Renal pelvis (tissue), 4 donors: ENCODE measurements around the gene NR3C2. TPM values are rescaled to one million over a fixed set of nuclear protein-coding genes. Genes with fewer than 3 reads are reported as not detected.
"Not testable (repeated sequence)": the region's sequence is repeated elsewhere in the genome, so short reads cannot be mapped to it uniquely, and the experiment has no call there.

Source experiments
- DNase-seq: peaks from one replicate; pipeline ENCODE4 v3.0.0-alpha.2; 2013
- polyA plus RNA-seq, 3 donors: library from polyadenylated mRNA; unstranded; fragments of 120-200 nt; gene quantifications; one replicate each; pipeline ENCODE4 v1.2.1, GENCODE V29; 2013; ENCODE audit not compliant: insufficient read length in 3 of 3

Gene NR3C2
- polyA plus RNA-seq, 3 donors, result 13.1 to 15.9 (median 14.0) TPM

DNA sequence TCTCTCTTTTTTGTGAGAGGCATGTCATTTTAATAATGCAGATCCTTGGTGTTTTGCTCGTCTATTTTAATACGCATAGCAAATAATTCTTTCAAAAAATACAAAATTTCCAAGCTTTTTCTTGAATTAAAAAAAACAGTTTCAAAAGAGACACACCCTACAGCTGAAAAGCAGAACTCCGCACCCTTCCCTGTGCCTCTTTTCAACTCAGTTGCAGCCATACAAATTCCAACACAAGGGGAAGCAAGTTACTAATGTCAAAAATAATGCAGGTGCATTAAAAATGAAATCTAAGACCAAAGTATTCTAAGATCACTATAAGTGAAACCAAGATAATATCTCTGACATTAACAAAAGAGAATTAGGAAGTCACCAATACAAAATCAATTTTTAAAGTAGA is 66.6 kb downstream of the NR3C2 start:
- DNase-seq, result no peak

DNA sequence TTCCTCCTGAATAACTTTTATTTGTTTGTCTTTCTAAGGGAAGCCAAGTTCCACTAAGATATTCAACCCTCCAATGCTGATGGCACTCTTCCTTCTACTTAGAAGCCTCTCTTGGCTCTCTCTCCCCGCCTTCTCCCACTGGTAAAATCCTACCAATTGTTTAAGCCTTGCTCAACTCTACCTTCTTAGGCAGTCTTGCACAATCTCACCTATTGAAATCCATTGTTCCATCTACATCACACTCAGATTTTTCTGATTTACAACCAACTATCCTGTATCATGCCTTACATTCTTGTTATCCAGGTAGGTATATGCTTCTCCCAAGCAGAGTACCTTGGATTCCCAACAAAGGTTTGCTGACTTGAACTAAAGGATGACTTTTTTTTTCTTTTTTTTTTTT is 69.1 kb downstream of the NR3C2 start:
- DNase-seq, result no peak

DNA sequence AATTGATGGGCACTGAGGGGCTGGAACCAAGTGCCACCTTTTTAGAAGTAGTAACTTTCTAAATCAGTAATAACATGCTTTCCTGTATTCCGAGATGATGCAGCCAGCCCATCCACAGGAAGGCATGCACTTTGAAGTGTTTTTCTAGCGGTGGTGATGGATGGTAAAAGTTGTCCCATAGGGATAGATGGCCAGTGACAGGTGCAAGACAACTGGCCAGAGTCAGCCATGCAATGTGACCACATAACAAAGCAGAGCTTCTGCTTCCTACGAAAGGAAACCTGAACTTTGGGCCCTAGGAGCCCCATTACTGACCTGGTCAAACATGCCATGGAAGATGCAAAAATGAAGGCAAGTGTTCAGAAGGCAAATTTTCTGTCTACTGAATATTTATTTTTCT is 72.3 kb downstream of the NR3C2 start:
- no peak for DNase-seq

DNA sequence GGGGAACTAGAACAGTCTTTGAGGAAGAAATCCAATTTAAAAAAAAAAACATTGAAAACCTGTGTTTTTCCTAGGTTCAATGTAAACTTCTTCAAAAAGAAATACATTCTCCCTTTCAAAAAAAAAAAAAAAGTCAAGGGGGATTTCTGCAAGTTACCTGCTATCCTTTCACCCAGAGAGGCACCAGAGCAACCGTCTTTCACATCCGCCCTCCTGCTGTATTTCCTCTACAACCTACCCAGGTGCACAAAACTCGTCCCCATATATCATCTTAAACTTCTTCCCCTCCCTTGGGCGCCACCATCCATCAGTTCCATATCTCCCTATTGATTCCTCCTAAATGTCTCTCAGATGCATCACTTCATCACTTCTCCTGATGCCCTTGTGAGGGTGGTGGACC is 74.5 kb downstream of the NR3C2 start:
- DNase-seq, result no peak

DNA sequence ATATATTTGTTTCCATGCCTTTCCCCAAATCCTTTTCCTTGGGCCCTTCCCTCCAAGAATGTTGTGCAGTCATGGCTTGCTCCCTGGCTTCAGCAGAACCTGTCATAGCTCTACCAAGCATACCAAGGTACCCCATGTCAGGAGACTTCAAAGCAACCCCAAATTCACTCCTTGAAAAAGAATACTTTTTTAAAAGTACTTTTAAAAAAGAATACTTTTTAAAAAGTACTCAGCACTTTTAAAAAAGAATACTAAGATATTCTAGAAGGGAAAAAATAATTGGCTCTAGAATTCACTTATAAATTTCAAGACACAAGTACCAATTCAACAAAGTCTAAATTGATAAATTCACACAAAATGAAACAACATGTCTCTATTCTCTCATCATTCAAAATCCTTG is 76.0 kb downstream of the NR3C2 start:
- DNase-seq, result no peak

DNA sequence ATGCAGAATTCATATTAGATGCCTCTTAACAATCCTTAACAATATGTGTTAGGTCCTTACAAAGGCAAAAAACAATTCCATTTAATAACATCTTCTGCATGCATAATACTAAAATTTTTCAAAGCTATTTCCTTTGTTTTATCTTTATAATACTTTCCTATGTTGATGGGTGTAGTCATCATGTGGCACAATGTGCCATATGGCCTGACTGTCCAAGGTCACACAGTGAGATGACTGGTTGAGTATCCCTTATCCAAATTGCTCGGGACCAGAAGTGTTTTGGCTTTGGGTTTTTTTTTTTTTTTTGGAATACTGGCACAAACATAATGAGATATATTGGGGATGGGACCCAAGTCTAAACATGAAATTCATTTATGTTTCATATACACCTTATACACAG is 77.7 kb downstream of the NR3C2 start:
- DNase-seq, result no peak

DNA sequence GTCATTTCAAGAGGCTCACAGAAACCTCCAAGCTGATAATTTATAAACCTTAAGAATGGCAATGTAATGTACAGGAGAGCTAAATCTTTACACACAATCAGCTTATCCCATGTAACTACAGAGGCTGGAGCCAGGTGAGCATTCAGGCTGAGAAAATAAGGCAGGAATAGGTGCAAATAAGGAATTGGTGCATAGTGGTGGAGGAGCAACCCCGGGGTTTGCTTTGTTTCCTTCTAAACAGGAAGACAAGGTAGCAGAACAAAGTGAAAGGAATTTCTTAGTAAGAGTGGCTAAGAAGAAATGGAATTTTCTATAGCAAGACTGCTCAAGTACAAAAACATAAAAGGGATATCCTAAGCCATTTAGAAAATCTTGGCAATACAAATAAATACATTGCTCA is 82.4 kb downstream of the NR3C2 start:
- no peak for DNase-seq

DNA sequence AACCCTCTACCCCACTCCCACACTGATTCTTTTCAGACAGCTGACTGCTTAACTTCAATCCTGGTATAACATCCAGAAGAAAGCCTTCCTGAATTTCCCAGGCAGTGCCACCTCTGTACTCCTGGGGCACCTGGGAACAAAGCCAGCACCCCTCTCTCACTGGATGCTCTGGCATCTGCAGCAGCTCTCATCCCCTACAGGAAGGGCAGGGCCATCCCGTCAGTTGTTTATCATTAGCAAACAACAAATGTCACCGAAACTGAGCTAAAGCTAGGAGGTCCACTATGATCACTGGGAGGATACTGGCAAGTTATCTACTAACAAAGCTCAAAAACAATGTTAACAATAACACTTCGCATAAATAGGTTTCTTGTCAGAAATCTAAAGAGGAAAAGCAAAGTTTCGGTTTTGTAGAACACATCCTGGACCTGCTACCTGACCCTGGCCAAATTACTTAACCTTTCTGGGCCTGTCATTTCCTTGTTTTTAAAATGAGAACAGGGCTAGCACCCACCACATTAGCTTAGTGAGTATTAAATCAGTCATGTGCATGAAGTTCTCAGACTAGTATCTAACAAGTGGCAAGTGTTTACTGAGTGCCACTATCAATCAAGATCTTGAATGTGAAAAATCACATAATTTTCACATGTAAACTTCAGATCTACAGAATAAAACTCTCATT is 86.6 kb downstream of the NR3C2 start:
- DNase-seq, result no peak

DNA sequence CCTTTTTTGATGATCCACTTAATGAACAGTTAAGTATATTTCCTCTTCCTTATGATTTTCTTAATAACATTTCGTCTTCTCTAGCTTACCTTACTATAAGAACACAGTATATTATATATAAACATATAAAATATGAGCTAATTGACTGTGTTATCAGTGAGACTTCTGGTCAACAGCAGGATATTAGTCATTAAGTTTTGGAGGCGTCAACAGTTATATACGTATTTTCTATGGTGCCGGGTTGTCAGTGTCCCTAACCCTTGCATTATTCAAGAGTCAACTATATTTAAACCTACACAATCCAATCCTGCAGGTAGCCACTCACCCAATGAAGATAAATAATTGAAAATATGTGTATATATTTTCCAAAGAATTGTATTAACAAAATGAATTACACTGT is 88.0 kb downstream of the NR3C2 start:
- DNase-seq, result no peak

DNA sequence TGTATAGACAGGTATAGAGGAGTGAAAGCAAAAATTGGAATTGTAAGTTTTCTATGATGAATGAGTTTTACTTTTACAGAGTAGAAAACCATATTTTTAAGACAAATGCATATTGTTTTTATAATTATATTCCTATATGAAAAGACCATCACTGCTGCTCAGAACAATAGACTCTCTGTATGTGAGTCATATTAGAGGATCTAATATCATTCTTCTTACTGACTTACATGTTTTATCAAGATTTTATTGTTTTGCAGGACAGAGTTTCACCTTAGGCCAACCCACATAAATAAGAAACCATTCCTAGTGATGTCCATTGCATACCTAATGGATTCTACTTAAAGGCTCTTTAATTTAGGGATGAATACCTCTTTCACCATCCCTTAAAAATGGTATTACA is 88.6 kb downstream of the NR3C2 start:
- no peak for DNase-seq

DNA sequence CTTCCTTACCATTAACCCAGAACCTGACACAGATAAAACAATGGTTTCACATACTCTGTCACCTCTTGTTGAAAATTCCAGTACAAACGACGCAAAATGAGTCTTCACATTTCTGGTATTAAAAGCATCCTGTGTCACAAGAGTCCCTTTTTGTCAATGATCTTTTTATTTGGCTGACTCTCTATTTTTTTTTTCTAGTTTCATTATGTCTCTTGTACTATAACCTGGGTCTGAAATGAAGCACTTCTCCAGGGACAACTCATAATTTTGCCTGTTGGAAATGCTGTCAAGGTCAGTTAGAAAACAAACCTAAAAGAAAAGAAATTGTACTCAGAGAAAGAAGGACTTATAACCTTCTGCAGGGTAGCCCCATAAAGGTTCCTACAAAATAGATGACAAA is 93.1 kb downstream of the NR3C2 start:
- no peak for DNase-seq

DNA sequence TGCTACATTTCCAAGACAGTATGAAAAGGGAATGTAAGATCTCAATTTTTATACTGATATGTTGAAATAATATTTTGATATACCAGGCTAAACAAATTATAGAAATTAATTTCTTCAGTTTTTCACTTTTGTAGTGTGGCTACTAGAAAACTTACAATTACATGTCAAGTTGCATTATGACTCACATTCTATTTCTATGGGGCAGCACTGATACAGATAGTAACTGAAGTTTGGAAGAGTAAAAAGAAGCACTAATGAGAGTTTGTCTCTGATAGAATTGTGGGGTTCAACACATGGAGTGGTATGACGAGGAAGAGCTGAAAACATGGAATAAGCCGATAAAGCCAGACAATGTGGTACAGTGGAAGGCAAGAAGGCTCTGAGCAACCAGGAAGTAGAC is 95.6 kb downstream of the NR3C2 start:
- no peak for DNase-seq

DNA sequence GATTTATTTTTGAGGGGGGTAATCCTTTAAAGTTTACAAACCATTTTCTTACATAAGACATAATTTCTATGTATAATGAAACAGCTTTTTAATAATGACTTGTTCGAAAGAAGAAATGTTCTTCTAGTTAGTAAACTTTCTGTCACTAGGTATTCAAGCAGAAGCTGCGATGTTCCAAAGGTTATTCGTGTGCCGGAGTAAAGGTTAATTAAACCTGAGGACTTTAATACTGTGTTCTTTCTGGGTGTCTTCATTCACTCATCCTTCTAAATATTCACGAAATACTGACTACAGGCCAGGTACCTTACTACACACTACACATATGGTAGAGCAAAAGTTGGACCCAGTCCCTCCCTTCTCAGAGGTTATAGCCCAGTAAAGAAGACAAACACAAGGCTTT is 96.7 kb downstream of the NR3C2 start:
- no peak for DNase-seq

DNA sequence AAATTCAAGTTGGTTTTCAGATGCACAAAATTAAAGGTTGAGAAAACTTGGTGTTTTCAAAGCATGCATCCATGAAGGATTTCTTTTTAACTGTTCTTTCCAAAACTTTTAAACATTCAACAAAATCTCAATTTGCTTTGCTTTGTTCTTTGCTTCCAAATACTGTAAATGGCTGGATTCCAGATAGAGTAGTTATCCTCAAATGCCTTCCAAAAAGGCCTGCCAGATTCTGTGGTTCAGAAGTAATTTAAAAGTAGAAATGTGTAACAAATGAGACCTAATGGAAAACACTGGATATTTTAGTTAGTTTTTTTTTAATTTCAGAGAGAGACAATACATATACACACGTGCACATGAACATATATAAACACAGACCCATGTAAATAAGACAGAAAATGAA is 97.3 kb downstream of the NR3C2 start:
- no peak for DNase-seq

DNA sequence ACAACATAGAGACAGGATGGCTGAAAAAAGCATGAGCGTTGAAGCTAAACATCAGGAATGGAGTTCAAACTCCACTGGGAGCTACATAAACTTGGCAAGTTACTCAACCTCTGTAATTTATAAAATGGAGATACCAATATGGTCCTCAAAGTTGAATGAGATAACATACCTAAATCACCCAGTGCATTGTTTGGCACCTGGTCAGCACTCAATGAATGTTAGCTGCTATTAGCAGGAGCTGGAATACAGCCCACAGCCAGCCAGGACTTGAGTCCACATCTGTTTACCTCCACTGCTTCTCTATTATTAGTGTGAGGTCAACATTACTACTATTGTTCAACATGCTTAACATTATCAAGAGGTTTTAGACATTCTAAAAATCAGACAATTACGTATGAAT is 97.9 kb downstream of the NR3C2 start:
- no peak for DNase-seq

DNA sequence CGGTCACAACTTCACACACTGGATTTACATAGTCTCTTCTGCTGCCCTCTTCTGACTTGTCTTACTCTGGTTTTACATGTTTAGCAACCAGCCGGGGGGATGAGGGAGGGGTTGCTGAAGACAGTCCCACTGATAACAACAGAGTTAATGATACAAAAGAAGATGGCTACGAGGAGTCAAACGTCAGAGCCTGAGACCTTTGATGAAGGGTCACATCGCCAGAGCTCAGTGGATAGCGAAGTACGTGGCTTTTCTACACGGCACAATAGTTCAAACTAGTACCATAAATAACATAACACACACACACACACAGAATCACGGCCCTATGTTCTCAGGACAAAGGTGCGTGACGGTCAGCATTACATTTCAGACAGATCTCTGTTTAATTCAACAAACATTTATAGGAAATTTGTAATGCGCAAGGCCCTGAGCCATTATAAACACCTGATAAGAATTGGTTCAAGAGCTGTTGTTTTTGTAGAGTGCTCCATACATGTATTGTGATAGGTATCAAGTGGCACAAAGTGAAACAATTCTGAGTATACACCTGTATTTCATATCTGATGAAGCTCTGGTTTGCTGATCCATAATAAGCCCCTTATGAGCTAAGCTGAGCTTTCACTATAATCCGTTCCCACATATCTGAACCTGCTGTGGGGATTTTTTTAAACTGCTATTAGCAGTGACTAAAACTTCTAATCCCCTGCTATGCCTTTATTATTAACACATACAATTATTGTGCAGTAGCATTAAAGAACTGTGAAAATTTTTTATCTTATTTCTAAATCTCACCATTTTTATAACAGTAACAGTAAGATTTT is 100.0 kb downstream of the NR3C2 start:
- DNase-seq, result no peak

DNA sequence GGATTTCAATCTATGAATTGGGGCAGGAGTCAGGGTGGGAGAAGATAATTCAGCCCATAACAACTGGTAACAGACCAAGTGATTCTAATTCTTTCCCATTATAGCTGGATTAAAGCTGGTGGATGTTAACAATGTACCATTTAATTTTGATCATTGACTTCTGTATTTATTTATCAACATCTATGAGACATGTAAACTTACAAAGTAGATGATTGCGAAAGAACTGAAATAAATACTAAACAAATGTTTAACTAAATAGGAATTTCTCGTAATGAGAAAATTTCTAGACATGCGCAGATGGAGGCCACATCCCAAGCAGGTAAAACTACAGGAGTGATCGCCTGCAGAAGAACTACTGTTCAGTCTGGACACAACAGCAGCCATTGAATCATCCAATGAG is 107.1 kb downstream of the NR3C2 start:
- no peak for DNase-seq

DNA sequence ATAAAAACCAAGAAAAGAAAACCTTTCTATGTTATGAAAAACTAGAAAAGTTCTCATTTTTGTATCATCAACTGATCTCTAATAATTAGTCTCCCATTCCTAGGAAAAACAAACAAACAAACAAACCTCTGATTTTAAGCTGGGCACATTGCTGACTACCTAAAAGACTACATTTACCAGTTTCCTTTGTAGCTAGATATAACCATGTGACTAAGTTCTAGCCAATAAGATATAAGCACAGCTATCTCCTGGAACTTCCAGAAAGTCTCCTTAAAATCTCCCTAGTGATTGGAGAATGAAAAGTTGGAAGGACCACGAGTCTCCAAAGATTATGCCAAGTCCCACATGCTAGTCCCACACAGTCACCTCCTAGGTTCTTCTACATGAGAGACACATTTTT is 108.9 kb downstream of the NR3C2 start:
- DNase-seq, result no peak

DNA sequence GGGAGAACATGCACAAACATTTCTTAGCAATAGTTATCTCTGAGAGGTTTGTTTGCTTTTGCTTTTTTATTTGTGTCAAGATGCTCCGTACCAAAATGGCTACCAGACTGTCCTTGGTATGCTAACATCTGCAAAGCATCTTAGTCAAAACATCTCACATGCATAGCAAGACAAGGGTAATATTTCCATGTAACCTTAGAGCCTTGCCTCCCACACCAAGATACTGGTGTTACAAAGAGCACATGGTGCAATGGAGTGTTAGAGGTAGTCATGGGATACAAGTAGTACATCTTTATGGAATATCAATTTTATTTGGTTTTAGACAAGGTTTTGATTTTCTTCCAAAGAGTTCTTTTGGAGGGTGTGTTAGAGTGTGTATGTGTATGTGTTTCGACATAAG is 109.7 kb downstream of the NR3C2 start:
- peak; percentile 26 for DNase-seq

DNA sequence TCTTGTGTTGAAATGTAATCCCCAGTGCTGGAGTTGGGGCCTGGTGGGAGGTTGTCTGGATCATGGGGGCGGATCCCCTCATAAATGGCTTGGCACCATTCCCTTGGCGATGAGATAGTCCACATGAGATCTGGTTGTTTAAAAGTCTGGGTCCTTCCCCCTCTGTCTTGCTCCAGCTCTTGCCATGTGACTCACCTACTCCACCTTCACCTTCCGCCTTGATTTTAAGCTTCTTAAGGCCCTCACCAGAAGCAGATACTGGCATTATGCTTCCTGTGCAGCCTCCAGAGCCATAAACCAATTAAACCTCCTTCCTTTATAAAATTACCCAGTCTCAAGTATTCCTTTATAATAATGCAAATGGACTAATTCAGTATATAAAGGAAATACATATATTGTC is 111.5 kb downstream of the NR3C2 start:
- no peak for DNase-seq

DNA sequence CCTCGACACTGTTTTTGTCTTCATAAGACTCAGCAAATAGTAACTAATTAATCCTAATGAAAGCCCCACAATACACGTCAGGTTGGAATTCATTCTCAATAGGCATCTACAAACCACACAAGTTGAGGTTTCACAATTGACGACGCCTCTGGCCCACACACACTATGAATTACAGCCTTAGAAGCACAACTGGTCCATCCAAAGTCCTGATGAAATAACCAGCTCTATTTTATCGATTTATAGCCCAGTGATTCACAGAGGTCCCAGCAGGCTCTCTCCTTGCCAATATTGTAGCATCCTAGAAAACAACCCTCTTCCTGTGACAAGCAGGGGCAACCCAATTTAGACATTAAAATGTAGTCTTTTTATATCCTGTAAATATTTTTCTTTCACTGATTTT is 112.1 kb downstream of the NR3C2 start:
- DNase-seq, result no peak

DNA sequence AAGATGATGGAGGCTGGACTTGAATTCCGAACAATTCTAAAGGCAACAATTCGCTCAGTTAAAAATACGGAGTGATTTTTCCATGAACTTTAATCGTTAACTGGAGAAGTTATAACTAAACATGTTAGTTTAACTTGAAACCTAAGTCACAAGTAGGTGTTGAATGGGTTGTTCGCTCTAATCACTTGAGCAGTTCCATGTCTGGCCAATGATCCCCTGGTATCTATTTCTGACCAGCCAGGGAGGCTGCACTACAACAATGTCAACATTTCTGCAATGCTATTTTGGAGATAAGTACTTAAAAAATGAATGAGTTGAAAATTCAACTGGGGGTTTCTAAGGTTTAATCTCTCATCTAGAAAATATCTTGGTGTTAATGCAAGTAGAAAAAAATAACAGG is 112.5 kb downstream of the NR3C2 start:
- no peak for DNase-seq

DNA sequence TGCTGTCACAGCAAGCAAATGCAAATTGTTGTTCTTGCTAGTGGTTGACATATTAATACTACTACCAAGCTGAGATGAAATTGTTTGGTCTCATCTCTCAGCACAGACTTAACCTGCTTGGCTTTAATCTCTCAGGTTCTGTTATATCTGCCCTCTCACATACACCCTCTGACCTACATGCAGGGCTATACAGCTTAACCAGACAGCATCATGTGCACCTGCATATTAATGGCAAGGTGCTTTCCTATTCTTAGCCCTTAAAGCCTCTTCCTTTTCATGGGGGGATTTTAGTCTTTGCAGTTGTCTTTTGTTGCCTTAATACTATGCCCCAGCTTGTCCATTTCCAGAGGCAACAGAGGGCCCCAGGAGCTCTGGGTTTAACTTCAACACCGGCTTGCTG is 114.5 kb downstream of the NR3C2 start:
- DNase-seq, result no peak

DNA sequence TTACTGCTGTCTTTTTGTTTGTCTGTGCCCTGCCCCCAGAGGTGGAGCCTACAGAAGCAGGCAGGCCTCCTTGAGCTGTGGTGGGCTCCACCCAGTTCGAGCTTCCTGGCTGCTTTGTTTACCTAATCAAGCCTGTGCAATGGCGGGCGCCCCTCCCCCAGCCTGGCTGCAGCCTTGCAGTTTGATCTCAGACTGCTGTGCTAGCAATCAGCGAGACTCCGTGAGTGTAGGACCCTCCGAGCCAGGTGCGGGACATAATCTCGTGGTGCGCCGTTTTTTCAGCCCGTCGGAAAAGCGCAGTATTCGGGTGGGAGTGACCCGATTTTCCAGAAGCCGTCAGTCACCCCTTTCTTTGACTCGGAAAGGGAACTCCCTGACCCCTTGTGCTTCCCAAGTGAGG is 118.9 kb downstream of the NR3C2 start:
- not testable (repeated sequence) for DNase-seq
